IPS-18a (cell line): ENCODE results near the gene ANAPC4.

Experiments
- H3K27ac ChIP-seq: one replicate; pipeline ENCODE4 v1.5.1; 2013; ENCODE audit warnings: low read length
- H3K27me3 ChIP-seq: one replicate; pipeline ENCODE4 v1.6.1; 2013; ENCODE audit warnings: mild to moderate bottlenecking, low read length; ENCODE audit not compliant: control insufficient read depth, insufficient read depth
- H3K36me3 ChIP-seq: one replicate; pipeline ENCODE4 v1.6.1; 2013; ENCODE audit warnings: low read depth, low read length; ENCODE audit not compliant: control insufficient read depth
- H3K4me1 ChIP-seq: one replicate; pipeline ENCODE4 v1.6.1; 2013; ENCODE audit warnings: low read depth, low read length; ENCODE audit not compliant: control insufficient read depth
- H3K4me3 ChIP-seq: one replicate; pipeline ENCODE4 v1.5.1; 2013; ENCODE audit warnings: low read length
- H3K9ac ChIP-seq: one replicate; pipeline ENCODE4 v1.6.1; 2013; ENCODE audit warnings: mild to moderate bottlenecking, low read length, moderate library complexity
- H3K9me3 ChIP-seq: one replicate; pipeline ENCODE4 v1.6.1; 2013; ENCODE audit warnings: low read depth, low read length; ENCODE audit not compliant: control insufficient read depth

The ANAPC4 gene

DNA sequence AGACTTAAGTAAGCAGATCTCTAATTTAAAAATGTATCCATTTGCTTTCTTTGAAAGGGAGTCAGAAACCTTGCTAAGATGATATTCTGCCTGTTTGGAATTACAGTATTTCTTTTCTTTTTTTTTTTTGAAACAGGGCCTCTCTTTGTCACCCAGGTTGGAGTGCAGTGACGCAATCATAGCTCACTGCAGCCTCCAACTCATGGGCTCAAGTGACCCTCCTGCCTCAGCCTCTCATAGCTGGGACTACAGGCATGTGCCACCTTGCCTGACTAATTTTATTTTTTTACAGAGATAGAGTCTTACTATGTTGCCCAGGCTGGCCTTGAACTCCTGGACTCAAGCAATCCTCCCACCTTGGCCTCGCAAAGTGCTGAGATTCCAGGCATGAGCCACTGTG is 40.0 kb downstream of the ANAPC4 start:
- Histone ChIP-seq H3K4me1 (no peaks in the 10 kb centered on the region), H3K27me3 (no peaks in the 10 kb centered on the region), H3K4me3 (no peak overlapping the region), H3K9ac (no peak overlapping the region), H3K9me3 (no peaks in the 10 kb centered on the region), H3K36me3 (peaks cover 51% of the 10 kb centered on the region), H3K27ac (no peak overlapping the region)

DNA sequence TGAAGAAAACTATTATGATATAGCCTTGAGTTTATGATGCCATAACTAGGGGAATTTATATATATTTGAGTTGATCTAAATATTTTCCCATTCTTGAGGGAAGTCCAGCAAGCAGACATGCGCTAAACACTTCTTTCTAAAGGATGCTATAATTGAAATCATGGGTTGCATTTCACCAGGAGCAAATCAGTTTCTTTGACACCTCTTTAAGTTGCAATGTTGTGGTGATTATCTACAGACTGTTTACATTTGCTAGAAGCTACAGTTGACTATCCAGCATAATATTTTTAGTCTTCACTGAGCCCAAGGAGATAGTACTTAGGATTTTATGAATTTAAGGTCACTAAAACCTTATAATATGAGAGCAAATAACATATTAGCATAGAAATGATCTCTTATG is 43.9 kb downstream of the ANAPC4 start:
- no peak overlapping the region for H3K4me3 ChIP-seq
- no peak overlapping the region for H3K27ac ChIP-seq
- no peaks in the 10 kb centered on the region for H3K9me3 ChIP-seq
- H3K9ac ChIP-seq, result no peak overlapping the region
- H3K27me3 ChIP-seq, result no peaks in the 10 kb centered on the region
- H3K36me3 ChIP-seq, result peaks cover 21% of the 10 kb centered on the region
- no peaks in the 10 kb centered on the region for H3K4me1 ChIP-seq

DNA sequence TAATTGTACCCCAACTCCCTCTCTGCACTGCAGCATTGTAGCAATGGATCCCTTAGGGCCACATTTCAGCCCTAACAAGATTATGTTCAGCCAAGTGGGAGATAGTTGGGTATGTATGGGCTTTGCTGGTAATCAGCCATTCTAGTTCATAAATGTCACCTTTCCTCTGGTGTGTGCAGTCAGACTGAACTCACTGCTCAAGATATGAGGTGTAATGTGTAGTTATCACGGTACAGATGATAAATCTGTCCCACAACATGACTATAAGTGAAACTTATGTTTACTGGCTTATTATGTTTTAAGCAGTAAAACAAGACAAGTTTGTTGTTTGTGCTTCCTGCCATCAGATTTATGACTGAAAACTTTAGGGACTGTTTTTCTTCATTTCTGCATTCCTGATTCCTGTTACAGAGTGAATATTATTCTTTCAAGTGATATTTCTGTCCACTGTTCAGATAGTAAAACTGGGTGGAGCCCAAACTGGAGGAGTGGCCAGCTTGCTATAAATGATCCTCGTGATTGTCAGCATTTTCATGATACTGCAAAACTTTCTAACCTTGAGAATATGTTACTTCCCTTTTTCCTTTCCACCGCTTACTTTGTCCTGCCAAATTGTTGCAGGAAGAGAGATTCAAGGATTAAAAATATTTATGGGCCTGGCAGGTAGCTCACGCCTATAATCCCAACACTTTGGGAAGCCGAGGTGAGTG is 44.9 kb downstream of the ANAPC4 start:
- Histone ChIP-seq H3K9me3 (no peaks in the 10 kb centered on the region), H3K4me3 (no peak overlapping the region), H3K36me3 (peaks cover 15% of the 10 kb centered on the region), H3K27ac (no peak overlapping the region), H3K9ac (no peak overlapping the region), H3K4me1 (no peaks in the 10 kb centered on the region), H3K27me3 (no peaks in the 10 kb centered on the region)

DNA sequence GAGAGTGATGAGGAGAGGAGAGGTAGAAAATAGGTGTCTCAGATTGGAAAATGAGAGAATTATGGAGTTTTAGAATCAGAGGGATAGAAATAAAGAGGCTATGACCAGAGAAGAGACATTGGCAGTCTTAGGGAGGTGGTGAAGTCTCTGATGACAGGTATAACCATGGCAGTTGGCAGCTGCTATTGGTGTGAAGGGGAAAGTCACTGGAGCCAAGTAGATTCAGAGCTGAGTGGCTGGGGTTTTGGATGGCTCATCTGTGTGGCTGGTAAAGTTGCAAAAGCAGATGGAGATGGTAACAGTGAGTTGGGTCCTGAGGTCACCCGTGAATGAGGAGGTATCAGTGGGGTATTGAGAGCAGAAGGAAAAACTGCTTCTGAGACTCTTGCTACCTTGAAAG is 46.5 kb downstream of the ANAPC4 start:
- no peak overlapping the region for H3K9ac ChIP-seq
- no peak overlapping the region for H3K4me3 ChIP-seq
- H3K36me3 ChIP-seq, result peaks cover 6% of the 10 kb centered on the region
- no peaks in the 10 kb centered on the region for H3K9me3 ChIP-seq
- no peaks in the 10 kb centered on the region for H3K27me3 ChIP-seq
- no peak overlapping the region for H3K27ac ChIP-seq
- H3K4me1 ChIP-seq, result no peaks in the 10 kb centered on the region

DNA sequence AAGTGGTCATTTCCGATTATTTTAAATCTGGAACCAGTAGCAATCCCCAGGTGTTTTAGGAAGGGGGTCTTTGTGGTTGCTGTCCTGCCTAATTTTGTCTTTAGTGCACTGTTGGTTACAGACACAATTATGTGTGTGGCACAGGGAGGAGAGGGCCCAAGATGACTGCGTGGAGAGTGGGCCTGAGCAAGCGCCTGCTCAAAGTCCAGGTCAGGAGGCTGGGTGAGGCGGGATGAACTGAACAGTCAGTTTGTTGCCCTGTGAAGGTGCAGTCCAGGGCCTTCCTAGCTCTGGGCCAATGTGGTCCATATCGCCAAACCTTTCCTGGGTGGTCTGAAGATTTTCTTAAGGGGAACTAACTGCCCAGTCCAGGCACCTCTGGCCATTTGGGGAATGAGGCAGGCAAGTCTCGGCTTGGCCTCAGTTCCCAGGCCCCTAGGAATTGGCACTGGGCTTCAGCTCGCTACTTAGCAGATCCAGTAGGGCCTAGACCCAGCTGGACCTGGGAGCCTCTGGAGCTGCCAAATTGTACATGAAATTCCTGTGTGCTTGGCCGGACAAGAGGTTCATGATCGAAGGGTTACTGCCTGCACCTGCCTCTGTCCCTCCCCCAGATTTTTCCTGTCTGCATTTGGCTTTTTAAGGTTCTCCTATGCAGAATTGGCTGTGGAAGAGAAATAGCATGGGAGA is 47.6 kb downstream of the ANAPC4 start:
- Histone ChIP-seq H3K27ac (no peak overlapping the region), H3K36me3 (peaks cover 2% of the 10 kb centered on the region), H3K4me1 (no peaks in the 10 kb centered on the region), H3K4me3 (no peak overlapping the region), H3K27me3 (no peaks in the 10 kb centered on the region), H3K9ac (no peak overlapping the region), H3K9me3 (no peaks in the 10 kb centered on the region)

DNA sequence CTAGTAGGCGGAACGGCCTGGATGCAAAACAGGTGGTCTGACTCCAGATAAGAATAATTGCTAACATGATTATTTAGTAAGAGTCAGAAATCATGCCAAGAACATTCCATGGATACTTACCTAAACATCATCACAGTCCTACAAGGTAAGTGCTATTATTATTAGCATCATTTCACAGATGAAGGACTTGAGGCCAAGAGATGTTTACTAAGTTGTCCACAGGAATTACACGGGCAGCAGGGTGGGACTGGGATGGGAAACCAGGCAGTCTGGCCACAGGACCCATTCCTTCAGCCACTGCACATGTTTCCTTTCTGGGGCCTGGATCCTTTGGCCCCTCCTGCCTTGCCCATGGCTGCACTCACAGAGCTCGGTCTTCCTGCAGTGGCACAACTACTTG is 48.3 kb downstream of the ANAPC4 start:
- Histone ChIP-seq H3K27ac (no peak overlapping the region), H3K4me1 (no peaks in the 10 kb centered on the region), H3K9ac (no peak overlapping the region), H3K4me3 (no peak overlapping the region), H3K9me3 (no peaks in the 10 kb centered on the region), H3K27me3 (no peaks in the 10 kb centered on the region), H3K36me3 (no peaks in the 10 kb centered on the region)

DNA sequence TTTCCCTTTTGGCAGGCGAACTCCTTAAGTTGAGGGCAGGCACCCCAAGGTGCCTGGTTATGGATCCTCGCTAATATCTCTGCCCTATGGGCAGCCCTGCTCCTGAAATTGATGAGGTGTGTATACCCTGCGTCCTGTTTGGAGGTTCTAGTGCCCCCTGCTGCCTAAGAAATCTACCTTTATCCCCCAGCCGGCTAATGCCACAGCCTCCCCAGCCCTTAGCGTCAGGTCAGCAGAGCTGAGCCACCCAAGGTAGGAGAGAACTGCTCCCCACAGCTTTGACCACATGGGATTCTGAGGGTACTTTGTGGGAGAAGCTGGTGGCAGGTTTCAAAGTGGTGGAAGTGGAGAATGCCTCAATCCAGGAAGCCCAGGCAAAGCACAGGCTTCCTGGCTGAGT is 50.8 kb downstream of the ANAPC4 start:
- Histone ChIP-seq H3K27ac (no peak overlapping the region), H3K4me1 (no peaks in the 10 kb centered on the region), H3K36me3 (no peaks in the 10 kb centered on the region), H3K27me3 (no peaks in the 10 kb centered on the region), H3K9ac (no peak overlapping the region), H3K9me3 (no peaks in the 10 kb centered on the region), H3K4me3 (no peak overlapping the region)

DNA sequence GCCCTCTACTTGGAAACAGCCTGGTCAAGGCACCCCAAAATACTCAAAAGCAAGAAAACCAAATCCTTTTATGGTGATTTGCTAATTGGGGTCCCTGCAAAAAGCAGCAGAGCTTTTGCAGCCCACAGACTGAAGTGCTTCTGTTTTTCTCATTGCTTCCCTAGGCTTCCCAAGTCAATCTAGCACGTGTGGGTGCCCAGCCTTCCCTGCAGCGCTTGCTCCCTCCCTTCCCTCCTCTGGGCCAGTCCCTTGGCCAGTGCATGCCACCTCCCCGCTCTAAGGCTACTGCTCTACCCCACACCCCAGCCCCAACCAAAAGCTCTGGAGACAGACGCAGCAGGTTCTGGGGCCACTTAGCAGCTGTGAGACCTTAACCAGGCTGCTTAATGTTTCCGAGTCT is 53.6 kb downstream of the ANAPC4 start:
- Histone ChIP-seq H3K4me1 (no peaks in the 10 kb centered on the region), H3K9me3 (no peaks in the 10 kb centered on the region), H3K36me3 (no peaks in the 10 kb centered on the region), H3K27ac (no peak overlapping the region), H3K9ac (no peak overlapping the region), H3K27me3 (no peaks in the 10 kb centered on the region), H3K4me3 (no peak overlapping the region)

DNA sequence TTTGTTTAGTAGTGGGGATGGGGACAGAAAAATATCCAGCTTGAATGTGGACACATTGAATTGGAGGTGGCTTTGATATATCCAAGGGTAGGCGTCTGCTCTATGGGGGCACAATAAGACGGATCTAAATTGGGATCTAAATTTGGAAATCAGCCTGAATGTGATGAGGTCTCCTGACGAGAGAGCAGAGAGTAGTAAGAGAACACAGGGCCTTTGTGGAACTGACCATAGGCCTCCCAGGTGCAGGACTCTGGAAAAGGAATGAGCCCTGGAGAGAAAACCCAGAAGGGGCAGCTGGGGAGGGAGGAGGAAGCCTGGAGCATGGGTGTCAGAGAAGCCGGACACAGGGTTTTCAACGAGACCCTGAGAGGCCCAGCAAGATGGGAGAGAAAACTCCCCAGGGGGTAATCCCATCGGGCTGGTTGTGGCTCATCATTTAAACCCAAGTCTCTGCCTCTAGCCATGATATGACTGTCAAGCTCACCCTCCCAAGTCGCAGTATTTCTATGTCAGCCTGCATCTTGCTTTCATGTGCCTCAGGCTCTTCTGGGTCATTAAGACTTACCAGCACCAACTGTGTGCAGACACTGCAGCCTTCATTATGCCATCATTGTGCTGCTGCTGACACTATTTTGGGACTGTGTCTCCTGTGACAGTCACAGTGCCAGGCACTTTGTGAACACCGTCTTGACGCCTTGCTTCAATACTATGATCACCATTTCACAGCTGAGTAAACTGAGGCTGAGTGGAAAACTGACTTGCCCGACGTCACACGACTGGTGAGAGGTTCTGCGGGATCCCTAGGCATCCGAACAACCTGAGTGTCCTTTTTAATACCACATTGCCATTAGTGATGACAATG is 57.1 kb downstream of the ANAPC4 start:
- no peak overlapping the region for H3K4me3 ChIP-seq

DNA sequence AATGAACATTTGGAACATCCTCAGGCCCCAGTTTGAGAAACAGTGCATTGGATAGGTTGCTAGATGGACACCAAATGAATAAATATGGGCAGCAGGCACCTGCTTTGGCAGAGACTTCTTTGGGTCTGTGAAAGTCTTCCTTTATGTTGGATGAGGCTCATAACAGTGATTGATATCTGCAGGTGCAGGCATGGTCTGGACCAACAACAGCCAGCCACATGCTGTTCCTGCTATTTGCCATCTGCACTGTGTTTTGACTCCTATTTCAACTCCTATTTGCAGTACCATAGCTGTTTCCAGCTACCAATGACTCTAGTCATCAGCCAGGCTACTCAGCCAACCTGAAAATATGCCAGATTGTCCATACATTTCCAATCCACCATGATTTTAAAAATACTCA is 60.9 kb downstream of the ANAPC4 start:
- no peak overlapping the region for H3K9ac ChIP-seq
- H3K9me3 ChIP-seq, result no peaks in the 10 kb centered on the region
- H3K27ac ChIP-seq, result no peak overlapping the region
- H3K4me1 ChIP-seq, result no peaks in the 10 kb centered on the region
- H3K27me3 ChIP-seq, result no peaks in the 10 kb centered on the region
- no peak overlapping the region for H3K4me3 ChIP-seq
- H3K36me3 ChIP-seq, result no peaks in the 10 kb centered on the region

More for the DNA sequence above, 57.1 kb downstream of the ANAPC4 start:
- no peaks in the 10 kb centered on the region for H3K4me1 ChIP-seq
- no peaks in the 10 kb centered on the region for H3K27me3 ChIP-seq
- no peaks in the 10 kb centered on the region for H3K36me3 ChIP-seq
- no peak overlapping the region for H3K9ac ChIP-seq
- no peaks in the 10 kb centered on the region for H3K9me3 ChIP-seq
- no peak overlapping the region for H3K27ac ChIP-seq

DNA sequence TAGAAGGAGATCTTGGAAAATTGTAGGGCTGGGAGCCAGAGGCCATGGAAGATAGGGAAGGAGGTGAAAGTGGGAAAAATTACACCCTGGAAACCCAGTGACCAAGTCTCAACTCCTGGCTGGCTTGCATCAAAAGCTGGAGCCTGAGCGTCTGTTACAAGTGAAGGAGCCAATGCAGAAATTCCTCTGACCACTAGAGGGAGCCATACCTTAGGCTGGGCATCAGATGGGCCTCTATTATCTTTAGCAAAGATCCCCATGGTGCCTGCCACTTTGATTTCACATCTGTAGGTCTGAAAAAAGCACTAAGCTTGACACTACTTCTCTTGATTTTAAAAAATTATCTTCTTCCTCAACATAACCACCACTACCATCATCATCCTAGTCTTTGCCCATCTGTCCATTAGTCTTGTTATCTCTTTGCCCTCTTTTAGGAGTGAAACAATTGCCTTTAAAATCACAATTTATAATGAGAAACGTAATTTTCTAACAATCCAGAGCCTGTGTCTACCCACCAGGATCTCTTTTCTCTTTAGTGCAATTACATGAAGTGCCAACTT is 62.9 kb downstream of the ANAPC4 start:
- H3K4me3 ChIP-seq, result no peak overlapping the region
- no peak overlapping the region for H3K27ac ChIP-seq
- no peak overlapping the region for H3K9ac ChIP-seq
- no peaks in the 10 kb centered on the region for H3K27me3 ChIP-seq
- H3K9me3 ChIP-seq, result no peaks in the 10 kb centered on the region
- no peaks in the 10 kb centered on the region for H3K4me1 ChIP-seq
- no peaks in the 10 kb centered on the region for H3K36me3 ChIP-seq
